ENCODE results near the gene SLC22A1.

DNA sequence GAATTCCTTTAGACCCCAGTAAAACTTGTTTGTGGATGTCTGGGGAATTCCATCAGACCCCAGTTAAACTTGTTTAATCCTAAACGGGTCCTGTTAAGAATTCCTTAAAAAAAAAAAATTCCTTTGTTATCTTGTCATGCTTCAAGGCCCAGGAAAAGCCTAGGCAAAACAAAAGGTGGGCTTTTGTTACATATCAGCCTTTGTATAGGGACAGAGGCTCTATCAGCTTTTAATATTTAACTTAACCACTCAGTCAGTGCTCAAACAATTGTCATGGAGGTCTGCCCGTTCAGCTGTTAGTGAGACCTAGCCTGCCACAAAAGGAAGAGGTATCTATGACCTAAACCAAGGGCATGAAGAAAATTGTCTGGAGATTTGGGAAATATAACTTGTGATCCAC, 53.1 kb downstream of the SLC22A1 start:
- TF ChIP-seq, protein P1, sequence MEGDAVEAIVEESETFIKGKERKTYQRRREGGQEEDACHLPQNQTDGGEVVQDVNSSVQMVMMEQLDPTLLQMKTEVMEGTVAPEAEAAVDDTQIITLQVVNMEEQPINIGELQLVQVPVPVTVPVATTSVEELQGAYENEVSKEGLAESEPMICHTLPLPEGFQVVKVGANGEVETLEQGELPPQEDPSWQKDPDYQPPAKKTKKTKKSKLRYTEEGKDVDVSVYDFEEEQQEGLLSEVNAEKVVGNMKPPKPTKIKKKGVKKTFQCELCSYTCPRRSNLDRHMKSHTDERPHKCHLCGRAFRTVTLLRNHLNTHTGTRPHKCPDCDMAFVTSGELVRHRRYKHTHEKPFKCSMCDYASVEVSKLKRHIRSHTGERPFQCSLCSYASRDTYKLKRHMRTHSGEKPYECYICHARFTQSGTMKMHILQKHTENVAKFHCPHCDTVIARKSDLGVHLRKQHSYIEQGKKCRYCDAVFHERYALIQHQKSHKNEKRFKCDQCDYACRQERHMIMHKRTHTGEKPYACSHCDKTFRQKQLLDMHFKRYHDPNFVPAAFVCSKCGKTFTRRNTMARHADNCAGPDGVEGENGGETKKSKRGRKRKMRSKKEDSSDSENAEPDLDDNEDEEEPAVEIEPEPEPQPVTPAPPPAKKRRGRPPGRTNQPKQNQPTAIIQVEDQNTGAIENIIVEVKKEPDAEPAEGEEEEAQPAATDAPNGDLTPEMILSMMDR (conservative IDR thresholded peaks at IDR 0.05; ENCODE audit: low read depth, low read length): no peak
- TF ChIP-seq RCOR1 (IDR thresholded peaks at IDR 0.05; ENCODE audit: insufficient replicate concordance, low read length) (no peak), RAD21 (IDR thresholded peaks at IDR 0.05; ENCODE audit: low read length) (no peak), MXI1 (IDR thresholded peaks at IDR 0.05; ENCODE audit: borderline replicate concordance, low read depth, low read length) (no peak), SMC3 (IDR thresholded peaks at IDR 0.05; ENCODE audit: low read depth, low read length) (no peak), POLR2A (IDR thresholded peaks at IDR 0.05; ENCODE audit: low read depth, low read length) (no peak), CEBPB (IDR thresholded peaks at IDR 0.05; ENCODE audit: low read depth, low read length) (no peak), FOS (IDR thresholded peaks at IDR 0.05; ENCODE audit: low read depth, low read length) (no peak), RFX5 (IDR thresholded peaks at IDR 0.05; ENCODE audit: low read depth, low read length) (no peak), CHD1 (IDR thresholded peaks at IDR 0.05; ENCODE audit: low read depth, low read length) (no peak)
- TF ChIP-seq, protein P2, sequence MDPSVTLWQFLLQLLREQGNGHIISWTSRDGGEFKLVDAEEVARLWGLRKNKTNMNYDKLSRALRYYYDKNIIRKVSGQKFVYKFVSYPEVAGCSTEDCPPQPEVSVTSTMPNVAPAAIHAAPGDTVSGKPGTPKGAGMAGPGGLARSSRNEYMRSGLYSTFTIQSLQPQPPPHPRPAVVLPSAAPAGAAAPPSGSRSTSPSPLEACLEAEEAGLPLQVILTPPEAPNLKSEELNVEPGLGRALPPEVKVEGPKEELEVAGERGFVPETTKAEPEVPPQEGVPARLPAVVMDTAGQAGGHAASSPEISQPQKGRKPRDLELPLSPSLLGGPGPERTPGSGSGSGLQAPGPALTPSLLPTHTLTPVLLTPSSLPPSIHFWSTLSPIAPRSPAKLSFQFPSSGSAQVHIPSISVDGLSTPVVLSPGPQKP (IDR thresholded peaks at IDR 0.05; ENCODE audit: borderline replicate concordance, low read depth, low read length): no peak
- TF ChIP-seq, protein P3, sequence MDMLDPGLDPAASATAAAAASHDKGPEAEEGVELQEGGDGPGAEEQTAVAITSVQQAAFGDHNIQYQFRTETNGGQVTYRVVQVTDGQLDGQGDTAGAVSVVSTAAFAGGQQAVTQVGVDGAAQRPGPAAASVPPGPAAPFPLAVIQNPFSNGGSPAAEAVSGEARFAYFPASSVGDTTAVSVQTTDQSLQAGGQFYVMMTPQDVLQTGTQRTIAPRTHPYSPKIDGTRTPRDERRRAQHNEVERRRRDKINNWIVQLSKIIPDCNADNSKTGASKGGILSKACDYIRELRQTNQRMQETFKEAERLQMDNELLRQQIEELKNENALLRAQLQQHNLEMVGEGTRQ (IDR thresholded peaks at IDR 0.05; ENCODE audit: low read depth, low read length): no peak
